ENCODE data around the gene STYXL1. TPM values are rescaled to one million over a fixed set of nuclear protein-coding genes. Genes with fewer than 3 reads are reported as not detected.

STYXL1 gene
- total RNA-seq, 4 donors from 2014 or later = 13.6 to 20.0 (median 19.4) TPM

- no peak for DNase-seq (ENCODE audit: low spot score)
- ATAC-seq (ENCODE audit: low FRiP score) = no peak
- TF ChIP-seq, protein P1, sequence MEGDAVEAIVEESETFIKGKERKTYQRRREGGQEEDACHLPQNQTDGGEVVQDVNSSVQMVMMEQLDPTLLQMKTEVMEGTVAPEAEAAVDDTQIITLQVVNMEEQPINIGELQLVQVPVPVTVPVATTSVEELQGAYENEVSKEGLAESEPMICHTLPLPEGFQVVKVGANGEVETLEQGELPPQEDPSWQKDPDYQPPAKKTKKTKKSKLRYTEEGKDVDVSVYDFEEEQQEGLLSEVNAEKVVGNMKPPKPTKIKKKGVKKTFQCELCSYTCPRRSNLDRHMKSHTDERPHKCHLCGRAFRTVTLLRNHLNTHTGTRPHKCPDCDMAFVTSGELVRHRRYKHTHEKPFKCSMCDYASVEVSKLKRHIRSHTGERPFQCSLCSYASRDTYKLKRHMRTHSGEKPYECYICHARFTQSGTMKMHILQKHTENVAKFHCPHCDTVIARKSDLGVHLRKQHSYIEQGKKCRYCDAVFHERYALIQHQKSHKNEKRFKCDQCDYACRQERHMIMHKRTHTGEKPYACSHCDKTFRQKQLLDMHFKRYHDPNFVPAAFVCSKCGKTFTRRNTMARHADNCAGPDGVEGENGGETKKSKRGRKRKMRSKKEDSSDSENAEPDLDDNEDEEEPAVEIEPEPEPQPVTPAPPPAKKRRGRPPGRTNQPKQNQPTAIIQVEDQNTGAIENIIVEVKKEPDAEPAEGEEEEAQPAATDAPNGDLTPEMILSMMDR (IDR thresholded peaks at IDR 0.05) = no peak
Measured at GRCh38 chr7:75998038-75998437, 49.8 kb downstream of the STYXL1 start.

DNA sequence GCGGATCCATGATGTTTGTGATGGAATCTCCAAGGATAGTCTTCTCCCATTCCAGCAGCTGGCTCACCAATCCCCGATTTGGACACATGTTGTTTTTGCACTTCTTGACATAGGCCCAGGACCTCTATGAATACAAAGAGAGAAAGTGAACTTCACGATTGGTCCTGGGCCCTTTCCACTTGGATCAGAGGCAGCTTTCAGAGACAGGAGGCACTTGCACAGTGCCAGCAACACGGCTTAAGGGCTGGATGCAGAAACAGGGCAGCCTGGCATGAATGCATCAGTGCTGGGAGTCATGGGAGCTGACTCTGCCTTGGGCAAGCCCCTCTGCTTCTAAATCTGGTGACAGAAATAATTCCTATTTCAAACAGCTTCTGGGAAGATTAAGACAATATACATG lies 51.3 kb downstream of the STYXL1 start:
- DNase-seq (ENCODE audit: low spot score) (no peak), ATAC-seq (ENCODE audit: low FRiP score) (no peak)
- TF ChIP-seq, protein P1 (IDR thresholded peaks at IDR 0.05) = no peak

DNA sequence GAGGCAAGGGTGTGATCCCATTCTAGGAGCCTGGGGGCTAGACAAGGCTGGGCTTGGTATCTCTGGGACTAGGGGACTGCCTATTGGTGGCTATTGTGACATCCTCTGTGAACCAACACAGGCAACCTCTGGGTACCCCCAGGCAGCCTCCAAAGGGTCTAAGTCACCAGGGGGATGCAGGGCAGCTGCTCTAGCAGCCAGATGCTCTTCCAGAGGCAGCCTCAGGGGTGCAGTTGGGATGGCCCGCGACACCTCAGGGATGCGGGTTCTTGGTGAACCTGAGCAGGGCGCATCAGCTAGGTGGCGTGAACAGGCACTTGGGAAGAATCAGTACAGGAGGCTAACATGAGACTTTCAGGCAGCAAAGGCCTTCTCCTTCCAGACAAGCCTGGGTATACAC lies 51.8 kb downstream of the STYXL1 start:
- no peak for ATAC-seq (ENCODE audit: low FRiP score)
- TF ChIP-seq, protein P1 (IDR thresholded peaks at IDR 0.05) = no peak
- peak; percentile 3 for DNase-seq (ENCODE audit: low spot score)

DNA sequence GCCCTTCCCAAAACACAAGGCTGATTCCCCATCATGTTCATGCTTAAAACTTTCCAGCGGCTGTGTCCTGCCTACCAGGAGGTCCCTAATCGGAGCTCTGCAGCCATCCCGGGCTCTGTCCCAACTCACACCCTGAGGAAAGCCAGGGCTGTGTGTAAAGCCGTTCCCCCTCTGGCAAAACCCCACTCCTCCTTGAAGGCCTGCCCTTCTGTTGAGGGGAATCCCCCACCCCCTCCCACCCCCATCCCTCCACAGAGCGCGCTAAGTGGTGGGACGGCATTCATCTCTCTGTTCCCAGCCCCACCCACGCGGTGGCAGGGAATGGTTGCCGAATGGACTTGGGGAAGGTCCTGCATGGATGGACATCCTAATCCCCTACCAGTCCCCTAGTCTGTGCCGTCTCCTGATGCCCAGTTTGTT lies 52.7 kb downstream of the STYXL1 start:
- ATAC-seq (ENCODE audit: low FRiP score) (no peak), DNase-seq (ENCODE audit: low spot score) (peak; percentile 26)
- TF ChIP-seq, protein P1 (IDR thresholded peaks at IDR 0.05) = no peak

GRCh38 chr7:75994388-75995051 lies 53.3 kb downstream of the STYXL1 start, which contains the start of gene TMEM120A:
TSS of gene TMEM120A (minus strand) at chr7:75994595. CDS start at chr7:75994570, 25 bp downstream.
- peak; percentile 95 for ATAC-seq (ENCODE audit: low FRiP score)
- TF ChIP-seq, protein P1 (IDR thresholded peaks at IDR 0.05) = no peak
- peak; percentile 96 for DNase-seq (ENCODE audit: low spot score)

DNA sequence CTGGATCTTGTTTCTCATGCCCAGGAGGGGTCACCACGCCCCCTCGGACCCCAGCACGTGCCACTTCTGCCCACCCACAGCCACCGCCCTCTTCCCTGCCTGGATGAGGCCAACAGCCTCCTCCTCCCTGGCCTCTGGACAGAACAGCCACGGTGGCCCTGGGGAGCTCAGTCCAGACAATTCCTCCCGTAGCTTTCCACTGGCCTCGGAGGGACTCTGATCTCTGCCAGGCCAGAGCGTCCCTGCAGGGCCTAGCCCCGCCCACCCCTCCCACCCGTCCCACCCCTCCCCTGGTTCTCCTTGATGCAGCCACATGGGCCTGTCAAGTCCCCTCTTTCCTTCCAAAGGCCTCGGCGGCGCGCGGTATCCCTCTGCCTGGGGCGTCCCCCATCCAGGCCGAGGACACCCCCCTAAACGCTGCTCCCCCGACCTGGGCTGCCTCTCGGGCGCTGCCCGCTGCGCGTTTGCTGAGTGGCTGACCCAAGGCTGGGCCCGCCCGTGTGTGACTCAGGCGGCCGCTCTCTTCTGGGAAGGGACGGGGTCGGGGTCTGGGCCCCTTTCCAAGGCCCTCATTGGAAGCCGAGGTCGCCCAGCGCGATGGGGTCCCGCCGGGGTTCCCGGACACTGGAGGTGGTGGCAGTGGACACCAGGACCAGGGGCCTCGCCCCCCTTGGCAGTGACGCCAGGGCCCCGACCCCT lies 54.0 kb downstream of the STYXL1 start:
- DNase-seq (ENCODE audit: low spot score) = peak; percentile 24
- TF ChIP-seq, protein P1 (IDR thresholded peaks at IDR 0.05) = no peak
- ATAC-seq (ENCODE audit: low FRiP score) = peak; percentile 75

Measured in omental fat pad (tissue), 4 donors.